Activated gamma-delta T cell treated with anti-CD3 and anti-CD28 coated beads, Interleukin-2, amount 50 U/mL, for 16 hours (primary cell): ENCODE results near the gene GAB2.
"Not testable (repeated sequence)": the region's sequence is repeated elsewhere in the genome, so short reads cannot be mapped to it uniquely, and the experiment has no call there.

Experiments
- DNase-seq: peaks from one replicate; pipeline ENCODE4 v3.0.0-alpha.2; 2020; ENCODE audit warnings: low read depth

GAB2 gene

DNA sequence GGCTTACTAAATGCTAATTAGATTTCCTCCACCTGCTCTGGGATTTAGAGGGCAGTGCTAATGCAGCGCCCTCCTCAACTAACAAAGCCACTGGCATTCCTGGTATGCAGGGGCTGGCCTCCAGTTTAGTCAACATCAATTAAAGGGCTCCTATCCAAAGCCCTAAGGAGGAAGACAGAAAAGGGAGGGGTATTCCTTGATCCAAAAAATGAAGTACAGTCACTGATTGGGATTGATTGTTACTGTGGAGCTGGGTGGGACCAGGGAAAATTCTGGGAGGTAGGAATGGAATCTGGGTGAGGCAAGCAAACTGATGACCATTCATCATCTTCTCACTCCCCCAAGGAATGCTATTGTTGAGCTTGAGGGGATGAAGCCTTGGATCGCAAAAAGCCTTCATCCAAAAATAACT is 52.2 kb downstream of the GAB2 start:
- no peak for DNase-seq

DNA sequence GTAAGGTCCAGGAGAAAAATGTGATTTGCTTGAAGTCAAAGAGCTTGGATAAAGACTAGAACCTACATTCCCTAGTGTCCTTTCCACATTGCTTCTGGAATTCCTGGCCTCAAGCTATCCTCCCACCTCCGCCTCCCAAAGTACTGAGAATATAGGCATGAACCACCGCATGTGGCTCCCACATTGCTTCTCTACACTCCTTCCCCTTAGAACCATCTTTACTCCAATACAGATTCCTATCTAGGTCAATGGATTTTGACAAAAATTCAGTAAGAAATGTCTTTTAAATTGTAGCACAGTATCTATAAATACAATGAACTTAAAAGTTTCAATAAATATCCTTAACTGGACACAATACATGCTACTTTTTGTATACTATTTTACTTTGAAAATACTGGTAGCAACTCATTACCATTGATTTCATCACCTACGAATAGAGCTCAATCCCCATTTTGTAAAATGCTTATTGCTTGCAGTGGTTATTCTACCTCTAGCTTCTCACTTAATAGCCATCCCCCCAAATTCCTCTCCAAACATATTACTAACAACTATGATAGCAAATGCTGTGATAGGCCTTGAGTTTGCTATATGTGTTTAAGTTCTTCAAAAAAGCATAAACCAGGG is 53.4 kb downstream of the GAB2 start:
- DNase-seq, result no peak

DNA sequence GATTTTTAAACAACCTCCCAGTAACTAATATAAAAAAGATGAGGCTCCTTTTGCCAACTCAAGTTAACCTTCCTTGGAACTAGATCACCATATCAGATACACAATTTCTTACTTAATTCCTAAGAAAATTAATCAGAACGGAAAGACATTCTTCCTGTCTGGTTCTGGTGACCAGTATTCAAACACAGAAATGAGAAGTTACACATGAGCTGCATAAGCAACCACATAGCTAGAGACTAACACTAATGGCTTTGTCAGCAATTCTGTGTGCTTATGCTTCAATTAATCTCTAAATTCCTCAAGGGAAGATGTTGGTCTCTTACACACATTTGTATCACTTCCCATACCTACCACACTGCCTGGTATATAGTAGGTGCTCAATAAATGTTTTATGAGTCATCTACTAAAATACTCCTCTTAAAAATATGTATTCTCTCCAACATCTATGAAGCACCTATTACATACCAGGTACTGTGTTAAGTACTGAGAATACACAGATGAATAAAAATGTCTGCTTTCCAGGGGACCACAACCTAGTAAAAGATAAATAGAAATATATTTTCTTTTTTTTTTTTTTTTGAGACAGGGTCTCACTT is 54.5 kb downstream of the GAB2 start:
- DNase-seq, result no peak

DNA sequence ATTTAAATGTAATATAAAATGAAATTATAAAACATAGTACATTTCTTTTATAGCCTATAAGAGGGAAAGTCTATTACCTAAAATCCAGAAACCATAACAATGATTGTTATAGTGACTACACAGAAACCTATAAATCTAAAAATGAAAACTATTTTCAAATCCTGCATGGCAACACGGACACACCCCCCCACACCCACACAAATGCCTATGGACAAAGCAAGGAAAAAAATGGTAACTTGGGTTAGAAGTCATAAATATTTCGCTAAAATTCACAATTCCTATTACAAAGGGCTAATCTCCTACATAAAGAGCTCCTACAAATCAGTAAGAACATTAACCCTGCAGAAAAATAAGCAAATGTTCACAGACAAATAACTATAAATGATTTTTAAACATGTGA is 56.4 kb downstream of the GAB2 start:
- no peak for DNase-seq

DNA sequence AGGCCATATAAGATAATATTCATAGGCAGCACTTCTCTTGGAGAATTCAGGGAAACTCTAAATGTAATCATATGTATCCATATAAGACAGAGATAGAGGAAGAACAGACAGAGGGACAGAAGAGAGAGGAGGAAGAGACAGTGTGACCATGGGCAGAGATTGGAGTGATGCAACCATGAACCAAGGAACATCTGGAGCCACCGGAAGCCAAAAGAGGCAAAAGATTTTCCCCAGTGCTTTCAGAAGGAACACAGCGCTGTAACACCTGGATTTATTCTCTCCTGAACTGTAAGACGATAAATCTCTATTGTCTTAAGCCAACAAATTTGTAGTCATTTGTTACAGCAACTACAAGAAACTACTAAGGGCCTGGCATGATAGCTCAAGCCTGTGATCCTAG is 57.7 kb downstream of the GAB2 start:
- DNase-seq, result no peak

DNA sequence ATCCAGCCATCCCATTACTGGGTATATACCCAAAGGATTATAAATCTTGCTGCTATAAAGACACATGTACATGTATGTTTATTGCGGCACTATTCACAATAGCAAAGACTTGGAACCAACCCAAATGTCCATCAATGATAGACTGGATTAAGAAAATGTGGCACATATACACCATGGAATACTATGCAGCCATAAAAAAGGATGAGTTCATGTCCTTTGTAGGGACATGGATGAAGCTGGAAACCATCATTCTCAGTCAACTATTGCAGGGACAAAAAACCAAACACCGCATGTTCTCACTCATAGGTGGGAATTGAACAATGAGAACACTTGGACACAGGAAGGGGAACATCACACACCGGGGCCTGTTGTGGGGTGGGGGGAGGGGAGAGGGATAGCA is 59.7 kb downstream of the GAB2 start:
- not testable (repeated sequence) for DNase-seq

DNA sequence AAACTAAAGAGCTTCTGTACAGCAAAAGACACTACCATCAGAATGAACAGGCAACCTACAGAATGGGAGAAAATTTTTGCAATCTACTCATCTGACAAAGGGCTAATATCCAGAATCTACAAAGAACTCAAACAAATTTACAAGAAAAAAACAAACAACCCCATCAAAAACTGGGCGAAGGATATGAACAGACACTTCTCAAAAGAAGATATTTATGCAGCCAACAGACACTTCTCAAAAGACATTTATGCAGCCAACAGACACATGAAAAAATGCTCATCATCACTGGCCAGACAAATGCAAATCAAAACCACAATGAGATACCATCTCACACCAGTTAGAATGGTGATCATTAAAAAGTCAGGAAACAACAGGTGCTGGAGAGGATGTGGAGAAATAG is 60.2 kb downstream of the GAB2 start:
- not testable (repeated sequence) for DNase-seq

DNA sequence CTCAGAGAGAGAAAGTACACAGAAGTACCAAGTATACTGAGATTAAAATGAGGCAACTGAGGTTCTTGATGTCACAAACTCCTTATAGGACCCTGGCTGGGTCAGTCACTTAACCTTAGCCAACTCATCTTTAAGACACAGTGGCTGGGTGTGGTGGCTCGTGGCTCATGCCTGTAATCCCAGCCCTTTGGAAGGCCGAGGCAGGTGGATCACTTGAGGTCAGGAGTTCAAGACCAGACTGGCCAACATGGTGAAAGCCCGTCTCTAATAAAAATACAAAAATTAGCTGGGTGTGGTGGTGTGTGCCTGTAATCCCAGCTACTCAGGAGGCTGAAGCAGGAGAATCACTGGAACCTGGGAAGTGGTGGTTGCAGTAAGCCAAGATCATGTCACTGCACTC is 61.9 kb downstream of the GAB2 start:
- DNase-seq, result not testable (repeated sequence)

DNA sequence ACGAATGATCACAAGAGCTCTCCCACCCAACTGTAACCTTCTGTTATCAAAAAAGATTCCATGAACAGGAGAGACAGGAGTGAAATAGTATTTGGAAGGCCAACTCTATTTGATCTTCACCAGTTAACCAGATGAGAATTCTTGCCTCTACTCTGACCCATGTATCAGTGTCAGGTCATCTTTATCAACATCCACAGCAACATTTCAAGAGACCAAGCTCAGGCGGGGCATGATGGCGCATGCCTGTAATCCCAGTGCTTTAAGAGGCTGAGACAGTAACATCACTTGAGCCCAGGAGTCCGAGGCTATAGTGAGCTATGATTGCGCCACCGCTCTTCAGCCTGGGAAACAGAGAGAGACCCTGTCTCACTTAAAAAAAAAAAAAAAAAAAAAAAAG is 62.3 kb downstream of the GAB2 start:
- no peak for DNase-seq

DNA sequence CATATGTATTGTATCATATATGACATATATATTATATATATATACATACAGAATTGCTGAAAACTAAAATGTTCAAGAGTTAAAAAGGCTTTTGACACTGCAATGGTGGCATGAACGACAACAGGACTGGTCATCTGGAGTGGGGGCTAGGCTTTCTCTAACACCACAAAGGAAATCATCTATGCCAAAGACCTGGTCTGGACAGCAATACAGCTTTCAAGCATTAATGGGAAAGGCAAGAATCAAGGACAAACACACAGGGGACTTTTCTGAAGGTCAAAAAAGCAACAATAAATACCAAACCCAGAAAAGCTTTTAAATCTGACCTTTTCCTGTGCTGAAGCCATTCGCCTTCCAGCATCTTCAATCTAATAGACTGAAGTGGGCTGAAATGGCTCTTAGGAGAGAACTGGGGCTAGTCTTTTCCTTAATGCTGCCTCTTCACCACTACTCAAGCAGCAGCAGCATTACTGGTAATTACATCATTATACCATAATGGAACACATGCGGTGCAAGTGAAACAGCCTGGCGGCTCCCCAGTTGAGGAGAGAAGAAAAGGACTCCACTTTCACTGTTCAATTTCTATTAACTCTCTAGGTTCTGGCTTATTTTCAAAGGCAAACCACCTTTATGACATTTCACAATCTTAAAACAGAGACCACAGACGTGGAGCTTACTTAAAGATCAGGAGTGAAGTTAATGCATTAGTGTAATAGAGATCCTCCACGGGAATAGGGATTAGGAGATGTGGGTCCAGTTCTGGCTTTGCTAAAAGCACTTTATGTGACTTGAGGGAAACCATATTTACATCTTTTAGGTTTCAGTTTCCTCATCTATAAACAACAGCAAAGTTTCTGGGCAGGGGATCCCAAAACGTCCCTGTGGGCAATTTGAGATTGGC is 63.0 kb downstream of the GAB2 start:
- DNase-seq, result no peak

DNA sequence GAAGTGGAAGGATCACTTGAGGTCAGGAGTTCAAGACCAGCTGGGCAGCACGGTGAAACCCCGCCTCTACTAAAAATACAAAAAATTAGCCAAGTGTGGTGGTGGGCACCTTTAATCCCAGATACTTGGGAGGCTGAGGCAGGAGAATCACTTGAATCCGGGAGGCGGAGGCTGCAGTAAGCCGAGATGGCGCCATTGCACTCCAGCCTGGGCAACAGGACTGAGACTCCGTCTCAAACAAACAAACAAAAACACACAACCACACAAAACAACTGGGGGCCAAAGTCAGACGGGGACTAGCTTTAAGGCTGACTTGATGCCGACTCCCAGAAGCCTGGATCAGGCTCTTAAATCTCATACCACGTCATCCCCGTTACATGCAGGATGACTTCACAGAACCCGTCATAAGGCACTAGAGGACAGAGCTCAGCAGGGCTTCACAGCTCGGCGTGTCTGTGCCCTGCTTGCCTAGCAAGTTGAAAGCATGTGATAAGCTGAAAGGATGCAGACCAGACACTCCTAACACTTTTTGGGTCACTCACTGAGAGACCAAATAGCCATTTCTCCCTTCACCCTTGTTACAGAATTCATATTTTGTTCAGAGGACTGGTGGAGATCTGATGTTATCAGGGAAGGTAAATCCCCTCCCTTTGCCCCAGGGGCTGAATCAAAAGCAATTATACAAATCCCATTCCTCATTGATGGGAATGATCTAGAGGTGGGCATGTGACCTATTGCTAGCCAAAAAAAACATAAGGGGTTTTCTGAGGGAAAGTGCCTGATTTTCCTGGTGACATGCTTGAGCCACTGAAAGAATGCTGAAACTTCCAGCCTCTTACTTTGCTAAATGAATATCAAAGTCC is 65.4 kb downstream of the GAB2 start:
- DNase-seq, result no peak

DNA sequence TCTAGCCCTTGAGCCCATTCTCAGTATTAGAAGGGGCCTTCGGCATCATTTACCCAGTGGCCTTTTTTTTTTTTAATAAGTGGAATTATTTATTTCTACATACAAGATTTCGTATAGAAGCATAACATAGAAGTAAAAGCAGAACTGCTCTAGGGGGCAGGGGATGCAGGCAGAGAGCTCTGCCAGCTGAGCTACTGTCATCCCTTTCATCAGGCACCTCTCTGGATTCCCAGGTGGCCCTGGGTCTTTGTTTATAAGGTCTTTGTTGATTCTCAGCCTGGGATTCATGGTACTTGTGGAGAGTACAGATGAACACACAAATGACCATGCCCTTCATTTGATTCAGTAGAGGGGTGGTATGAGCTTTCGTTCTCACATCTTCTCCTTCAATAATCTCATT is 66.4 kb downstream of the GAB2 start:
- DNase-seq, result no peak

DNA sequence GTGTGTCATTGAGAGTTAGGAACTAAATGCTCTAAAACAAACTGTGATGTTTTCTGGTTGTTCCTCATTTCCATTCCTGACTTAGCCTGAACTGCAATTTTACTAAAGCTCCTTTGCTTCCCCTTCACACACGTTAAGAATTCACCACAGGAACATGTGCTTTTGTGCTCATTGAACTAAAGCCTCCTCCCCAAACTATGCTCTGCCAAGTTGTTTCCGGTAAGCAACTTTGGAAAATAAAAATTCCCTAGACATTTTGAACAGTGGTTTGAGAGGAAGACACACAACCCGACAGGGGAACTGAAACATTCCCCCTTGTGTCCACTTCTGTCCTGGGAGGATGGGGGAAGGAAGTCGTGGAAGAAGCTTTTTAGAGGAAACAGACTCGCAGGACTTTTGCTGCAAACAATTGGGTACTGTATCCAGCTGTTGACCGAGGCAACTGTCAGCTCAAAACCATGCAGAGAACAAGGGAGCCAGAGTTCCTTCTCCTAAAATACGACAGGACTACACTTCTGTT is 66.9 kb downstream of the GAB2 start:
- no peak for DNase-seq

DNA sequence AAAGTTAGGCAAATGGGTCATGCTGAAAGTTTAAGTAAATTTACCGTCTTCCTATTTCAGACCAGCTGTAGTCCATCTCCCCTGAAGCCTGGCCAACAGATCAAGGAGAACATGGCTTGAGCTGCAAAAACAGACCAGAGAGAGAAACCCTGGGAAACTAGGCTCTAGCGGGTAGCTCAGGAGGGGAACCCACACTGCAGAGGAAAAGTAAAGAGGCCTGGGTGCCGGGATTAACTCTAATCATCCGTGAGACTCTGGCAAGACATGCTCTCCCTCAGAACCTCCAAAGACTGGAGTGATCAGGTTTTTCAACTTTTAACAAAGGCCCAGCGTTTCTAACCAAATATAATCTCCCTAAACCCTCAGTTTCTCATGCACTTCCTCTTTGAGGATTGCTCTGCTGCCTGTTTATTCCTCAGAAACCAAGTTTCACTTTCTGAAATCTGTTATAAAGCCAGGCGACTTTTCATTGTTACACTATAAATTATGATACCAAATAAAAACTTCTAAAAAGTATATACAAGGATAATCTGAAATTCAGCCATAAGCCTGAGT is 67.5 kb downstream of the GAB2 start:
- DNase-seq, result no peak

DNA sequence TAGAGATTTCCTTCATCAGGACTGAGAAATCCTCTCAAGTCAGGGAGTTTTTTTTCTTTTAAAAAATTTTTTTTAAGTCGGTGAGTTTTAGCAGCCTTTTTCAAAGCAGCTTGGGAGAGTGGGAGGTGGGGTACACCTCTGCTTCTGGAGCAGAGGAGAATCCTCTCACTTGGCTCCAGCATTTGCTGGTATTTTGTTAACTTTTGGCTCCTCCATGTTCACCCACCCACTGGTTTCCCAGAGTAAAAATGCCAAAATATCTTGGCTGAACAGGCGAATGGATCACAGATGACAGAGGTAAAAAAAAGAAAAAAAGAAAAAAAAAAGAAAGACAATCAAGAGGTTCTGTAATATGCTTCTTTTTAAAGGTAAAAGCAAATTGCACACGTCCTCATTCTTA is 68.0 kb downstream of the GAB2 start:
- no peak for DNase-seq

DNA sequence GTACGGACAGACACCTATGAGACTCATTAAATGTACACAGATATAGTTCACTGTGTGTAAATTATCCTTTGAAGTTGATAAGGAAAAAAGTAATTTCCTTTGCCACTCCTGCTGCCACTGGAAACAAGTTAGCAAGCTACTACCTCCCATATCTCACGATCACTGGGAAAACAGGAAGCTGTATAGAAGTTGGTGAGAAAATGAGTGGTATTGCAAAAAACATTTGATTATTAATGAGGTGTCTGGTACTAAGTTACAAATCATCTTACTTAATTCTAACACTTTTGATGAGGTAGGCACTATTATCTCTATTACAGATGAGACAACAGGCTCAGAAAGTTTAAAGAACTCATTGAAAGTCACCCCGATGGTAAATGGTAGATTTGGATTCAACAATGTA is 68.5 kb downstream of the GAB2 start:
- no peak for DNase-seq

DNA sequence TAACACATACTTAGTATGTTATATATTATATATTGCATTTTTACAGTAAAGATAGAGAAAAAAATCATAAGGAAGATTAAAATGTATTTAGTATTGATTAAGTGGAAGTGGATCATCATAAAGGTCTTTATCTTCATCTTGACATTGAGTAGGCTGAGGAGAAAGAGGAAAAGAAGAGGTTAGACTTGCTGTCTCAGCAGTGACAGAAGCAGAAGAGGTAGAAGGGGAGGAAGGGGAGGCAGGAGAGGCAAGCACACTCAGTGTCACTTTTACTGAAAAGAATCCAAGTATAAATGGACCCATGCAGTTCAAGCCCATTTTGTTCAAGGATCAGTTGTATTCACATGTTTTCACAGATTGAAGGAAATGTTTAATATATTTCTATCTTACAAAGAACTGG is 69.7 kb downstream of the GAB2 start:
- DNase-seq, result no peak

DNA sequence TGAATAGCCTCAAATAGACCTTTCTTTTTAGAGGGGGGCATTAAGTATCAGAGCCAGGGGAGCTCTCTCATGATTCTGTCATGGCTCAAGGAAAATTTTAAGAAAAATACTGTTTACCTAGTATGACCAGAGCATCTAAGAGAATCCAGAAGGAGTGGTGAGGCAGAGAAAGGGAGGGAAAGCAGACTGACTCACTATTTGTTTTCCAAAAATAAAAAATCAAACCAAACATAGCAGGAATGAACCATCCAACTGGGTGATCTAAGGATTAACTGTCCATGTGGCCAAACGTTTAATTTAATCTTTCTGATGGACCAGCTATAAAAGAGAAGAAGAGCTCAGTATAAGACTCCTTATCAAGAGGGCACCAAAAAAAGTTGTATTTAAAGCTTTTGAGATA is 70.8 kb downstream of the GAB2 start:
- DNase-seq, result no peak

DNA sequence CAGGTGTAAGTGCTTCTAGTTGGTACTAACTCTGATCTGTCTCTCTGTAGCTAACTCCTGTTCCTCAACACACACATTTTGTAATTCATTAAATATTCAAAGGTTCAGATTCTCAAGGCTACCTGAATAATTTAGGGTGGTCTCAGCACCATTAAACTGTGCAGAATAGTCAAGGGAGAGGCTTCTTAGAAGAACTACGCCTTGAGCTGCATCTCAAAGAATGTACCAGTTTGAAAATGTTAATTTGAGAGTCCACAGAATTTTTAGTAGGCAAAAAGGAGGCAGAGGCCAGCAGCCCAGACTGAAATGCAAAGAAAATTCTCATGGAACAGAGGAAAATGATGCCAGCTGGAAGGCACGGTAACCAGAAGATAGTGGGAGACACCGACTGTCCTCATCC is 72.2 kb downstream of the GAB2 start:
- no peak for DNase-seq

DNA sequence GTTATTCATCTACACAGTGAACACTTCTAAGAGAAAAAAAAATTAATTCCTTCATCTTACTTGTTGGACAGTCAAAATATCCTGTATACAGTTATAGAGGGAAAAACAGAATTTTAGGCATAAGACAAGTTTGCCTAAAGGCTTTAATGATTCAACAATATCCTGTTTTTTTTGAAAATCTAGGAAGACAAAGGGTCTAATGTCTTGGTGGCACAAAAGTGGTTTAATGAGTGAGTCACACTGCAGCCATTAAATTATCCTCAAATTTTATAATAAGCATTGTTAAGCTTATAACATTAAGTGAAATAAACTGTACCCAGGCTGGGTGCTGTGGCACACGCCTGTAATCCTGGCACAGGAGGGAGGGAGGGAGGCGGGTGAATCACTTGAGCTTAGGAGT is 72.9 kb downstream of the GAB2 start:
- no peak for DNase-seq

DNA sequence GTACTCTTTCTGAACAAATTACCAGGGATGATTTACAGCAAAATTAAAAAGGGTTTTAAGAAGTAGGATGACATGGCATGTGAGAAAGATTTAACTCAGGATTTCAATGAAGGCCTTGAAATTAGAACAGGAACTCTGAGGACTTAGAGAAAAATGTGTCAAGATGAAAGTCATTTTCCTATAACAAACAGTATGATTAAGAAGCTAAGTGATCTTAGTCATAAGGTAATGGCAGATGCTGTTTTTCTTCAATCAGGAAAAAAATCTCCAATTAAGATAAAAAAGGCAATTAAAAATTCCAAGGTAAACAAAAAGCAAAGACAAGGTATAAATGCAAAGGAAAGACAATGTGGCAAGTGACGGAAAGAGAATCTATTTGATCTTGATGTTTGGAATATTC is 73.5 kb downstream of the GAB2 start:
- DNase-seq, result no peak

DNA sequence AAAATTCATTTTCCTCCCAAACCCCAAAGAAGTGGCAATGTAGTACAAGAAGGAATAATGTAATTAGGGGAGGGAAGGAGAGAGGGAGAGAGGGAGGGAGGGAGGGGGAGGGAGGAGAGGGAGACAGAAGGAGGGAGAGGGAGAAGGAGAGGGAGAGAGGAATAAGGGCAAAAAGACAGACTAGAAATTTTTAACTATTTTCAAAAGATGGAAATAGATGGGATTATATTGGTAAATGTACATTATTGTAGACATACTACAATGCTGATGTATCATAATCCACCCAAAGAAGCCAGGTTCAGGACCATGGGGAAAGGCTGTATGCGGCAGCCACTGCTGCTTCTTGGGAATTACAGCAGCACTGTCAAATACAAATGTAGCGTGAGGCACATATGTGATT is 74.3 kb downstream of the GAB2 start:
- DNase-seq, result no peak
